Trophoblast cell (in vitro differentiated cells and primary cell): ENCODE data around the gene ZNF701. TPM values are rescaled to one million over a fixed set of nuclear protein-coding genes. Genes with fewer than 3 reads are reported as not detected.

ENCODE experiments used
- DNase-seq, 2 donors: peaks; one replicate each; pipeline ENCODE4 v3.0.0-alpha.2; 2016
- H2AFZ ChIP-seq: 2 replicates; pipeline ENCODE4 v1.6.1; 2013; ENCODE audit warnings: low read length, moderate library complexity, mild to moderate bottlenecking; ENCODE audit not compliant: insufficient read depth, poor library complexity
- H2AK5ac ChIP-seq: 2 replicates; pipeline ENCODE4 v1.6.1; 2013; ENCODE audit warnings: mild to moderate bottlenecking, low read length
- H2BK120ac ChIP-seq: 2 replicates; pipeline ENCODE4 v1.6.1; 2013; ENCODE audit warnings: low read length, mild to moderate bottlenecking, moderate library complexity; ENCODE audit not compliant: insufficient read depth, poor library complexity
- H2BK12ac ChIP-seq: 2 replicates; pipeline ENCODE4 v1.6.1; 2013; ENCODE audit warnings: mild to moderate bottlenecking, low read length, moderate library complexity
- H2BK5ac ChIP-seq: 2 replicates; pipeline ENCODE4 v1.6.1; 2013; ENCODE audit warnings: low read length, low read depth, moderate library complexity, mild to moderate bottlenecking; ENCODE audit not compliant: poor library complexity
- H3K14ac ChIP-seq: 2 replicates; pipeline ENCODE4 v1.6.1; 2013; ENCODE audit warnings: mild to moderate bottlenecking, low read length
- H3K18ac ChIP-seq: 2 replicates; pipeline ENCODE4 v1.6.1; 2013; ENCODE audit warnings: mild to moderate bottlenecking, low read length
- H3K23ac ChIP-seq: 2 replicates; pipeline ENCODE4 v1.6.1; 2013; ENCODE audit warnings: low read length
- H3K27ac ChIP-seq: 2 replicates; pipeline ENCODE4 v1.5.1; 2013; ENCODE audit warnings: low read depth, mild to moderate bottlenecking, inconsistent platforms, low read length, moderate library complexity
- H3K27me3 ChIP-seq: 2 replicates; pipeline ENCODE4 v1.6.1; 2013; ENCODE audit warnings: inconsistent platforms, mild to moderate bottlenecking, low read length, moderate library complexity; ENCODE audit not compliant: insufficient read depth
- H3K36me3 ChIP-seq, 2 experiments: 1 replicate in 1 of 2; 2 replicates in 1 of 2; pipeline ENCODE4 v1.6.1; 2013; ENCODE audit warnings: low read length in 2 of 2, mild to moderate bottlenecking in 2 of 2, moderate library complexity in 1 of 2; ENCODE audit not compliant: insufficient read depth in 2 of 2, control insufficient read depth in 1 of 2
- H3K4ac ChIP-seq: 2 replicates; pipeline ENCODE4 v1.6.1; 2013; ENCODE audit warnings: low read depth, mild to moderate bottlenecking, low read length, moderate library complexity
- H3K4me1 ChIP-seq, 2 experiments: 1 replicate in 1 of 2; 2 replicates in 1 of 2; pipeline ENCODE4 v1.6.1; 2013; ENCODE audit warnings: low read length in 2 of 2, mild to moderate bottlenecking in 2 of 2, moderate library complexity in 1 of 2; ENCODE audit not compliant: insufficient read depth in 2 of 2, control insufficient read depth in 1 of 2
- H3K4me2 ChIP-seq: 2 replicates; pipeline ENCODE4 v1.6.1; 2013; ENCODE audit warnings: inconsistent platforms, mild to moderate bottlenecking, low read length, moderate library complexity
- H3K4me3 ChIP-seq: 2 replicates; pipeline ENCODE4 v1.5.1; 2013; ENCODE audit warnings: mild to moderate bottlenecking, low read depth, low read length, inconsistent platforms
- H3K79me1 ChIP-seq: one replicate; pipeline ENCODE4 v1.6.1; 2013; ENCODE audit warnings: low read length
- H3K79me2 ChIP-seq: 2 replicates; pipeline ENCODE4 v1.6.1; 2013; ENCODE audit warnings: low read length, mild to moderate bottlenecking; ENCODE audit not compliant: control insufficient read depth, insufficient read depth, poor library complexity
- H3K9ac ChIP-seq: 2 replicates; pipeline ENCODE4 v1.6.1; 2013; ENCODE audit warnings: mild to moderate bottlenecking, low read length
- H3K9me3 ChIP-seq: 2 replicates; pipeline ENCODE4 v1.6.1; 2013; ENCODE audit warnings: low read depth, mild to moderate bottlenecking, control low read depth, inconsistent platforms, low read length; ENCODE audit not compliant: insufficient read depth
- H4K12ac ChIP-seq: 2 replicates; pipeline ENCODE4 v1.6.1; 2013; ENCODE audit warnings: low read depth, mild to moderate bottlenecking, low read length, moderate library complexity
- H4K8ac ChIP-seq: 2 replicates; pipeline ENCODE4 v1.6.1; 2013; ENCODE audit warnings: low read depth, mild to moderate bottlenecking, low read length, moderate library complexity
- H4K91ac ChIP-seq: one replicate; pipeline ENCODE4 v1.6.1; 2013; ENCODE audit warnings: low read depth, mild to moderate bottlenecking, low read length, moderate library complexity
- WGBS: extraction: QIAGEN DNeasy Blood & Tissue Kit; methylation state at CpG from one replicate; pipeline ENCODE4 v1.1.7; 2013; ENCODE audit warnings: missing lambda C conversion rate; ENCODE audit not compliant: insufficient read length, insufficient coverage; ENCODE audit errors: extremely low coverage; 5-methylcytosine and 5-hydroxymethylcytosine counted together
- polyA plus RNA-seq: library from polyadenylated mRNA; stranded (reverse); fragments of 200-250 nt; gene quantifications from 2 replicates; pipeline ENCODE4 v1.2.3, GENCODE V29; 2013

ZNF701 gene
- 13.8 and 14.2 TPM in 2 replicates for polyA plus RNA-seq

GRCh38 chr19:52570000-52570861 lies at the start of gene ZNF701:
Gene ZNF701 (plus strand): TSS chr19:52570287. CDS start chr19:52574148, 3,861 bp downstream.
- no peak within 1 kb of the TSS for H2BK12ac ChIP-seq
- H3K23ac ChIP-seq, result no peak within 1 kb of the TSS
- peaks cover 7% of the 10 kb centered on the region for H3K79me2 ChIP-seq
- no peaks in the 10 kb centered on the region for H3K27me3 ChIP-seq
- H3K4me1 ChIP-seq, result peaks cover 0 to 3% of the 10 kb centered on the region in 2 experiments
- H3K9ac ChIP-seq, result peak within 1 kb of the TSS; percentile 96
- H3K4me2 ChIP-seq, result peak within 1 kb of the TSS; percentile 80
- peak within 1 kb of the TSS; percentile 85 for H3K14ac ChIP-seq
- H2BK120ac ChIP-seq, result peak within 1 kb of the TSS; percentile 79
- H3K79me1 ChIP-seq, result peaks cover 10% of the 10 kb centered on the region
- H3K4me3 ChIP-seq, result peak within 1 kb of the TSS; percentile 93
- H2BK5ac ChIP-seq, result peak within 1 kb of the TSS; percentile 85
- peak; percentile 94 to 97 for DNase-seq
- no CpG with 5 or more reads among the region's 57 CpGs for WGBS
- H4K12ac ChIP-seq, result peak within 1 kb of the TSS; percentile 68
- peak within 1 kb of the TSS; percentile 64 for H3K4ac ChIP-seq
- no peak within 1 kb of the TSS for H2AFZ ChIP-seq
- H4K91ac ChIP-seq, result peak within 1 kb of the TSS; percentile 92
- H4K8ac ChIP-seq, result peak within 1 kb of the TSS; percentile 81
- peak within 1 kb of the TSS; percentile 25 for H2AK5ac ChIP-seq
- H3K9me3 ChIP-seq, result no peaks in the 10 kb centered on the region
- peak within 1 kb of the TSS; percentile 94 for H3K27ac ChIP-seq
- H3K36me3 ChIP-seq, result peaks cover 11 to 19% of the 10 kb centered on the region in 2 experiments
- H3K18ac ChIP-seq, result peak within 1 kb of the TSS; percentile 96

GRCh38 chr19:52522551-52522950 lies 47.5 kb upstream of the ZNF701 start:
- Histone ChIP-seq H2AK5ac (no peak overlapping the region), H3K18ac (no peak overlapping the region), H3K14ac (no peak overlapping the region), H3K4ac (no peak overlapping the region), H2BK5ac (no peak overlapping the region), H3K23ac (no peak overlapping the region), H3K27me3 (no peaks in the 10 kb centered on the region), H4K8ac (no peak overlapping the region), H2BK120ac (no peak overlapping the region), H3K4me1 (peaks cover 7 to 8% of the 10 kb centered on the region in 2 experiments), H4K91ac (no peak overlapping the region), H2BK12ac (no peak overlapping the region), H3K36me3 (no peaks in the 10 kb centered on the region), H2AFZ (no peak overlapping the region), H3K27ac (no peak overlapping the region), H3K4me3 (no peak overlapping the region), H3K9ac (no peak overlapping the region), H3K4me2 (no peak overlapping the region), H3K79me1 (peaks cover 5% of the 10 kb centered on the region), H3K79me2 (no peaks in the 10 kb centered on the region), H4K12ac (no peak overlapping the region), H3K9me3 (no peaks in the 10 kb centered on the region)
- DNase-seq, result no peak
- WGBS, result no CpG with 5 or more reads among the region's 14 CpGs

GRCh38 chr19:52524086-52524485 lies 46.0 kb upstream of the ZNF701 start:
- Histone ChIP-seq H4K12ac (no peak overlapping the region), H3K27ac (peak overlapping the region; percentile 22), H3K79me1 (peaks cover 11% of the 10 kb centered on the region), H2AFZ (no peak overlapping the region), H3K79me2 (peaks cover 5% of the 10 kb centered on the region), H2BK5ac (no peak overlapping the region), H3K36me3 (no peaks in the 10 kb centered on the region), H3K18ac (no peak overlapping the region), H3K4me1 (peaks cover 3 to 8% of the 10 kb centered on the region in 2 experiments), H3K9me3 (no peaks in the 10 kb centered on the region), H2BK12ac (no peak overlapping the region), H3K4me2 (no peak overlapping the region), H4K91ac (peak overlapping the region; percentile 22), H3K23ac (no peak overlapping the region), H3K27me3 (no peaks in the 10 kb centered on the region), H3K4ac (no peak overlapping the region), H3K4me3 (no peak overlapping the region), H2BK120ac (no peak overlapping the region), H3K9ac (no peak overlapping the region), H3K14ac (no peak overlapping the region), H2AK5ac (no peak overlapping the region), H4K8ac (no peak overlapping the region)
- peak; percentile 68 to 72 for DNase-seq
- WGBS, result no CpG with 5 or more reads among the region's 20 CpGs

GRCh38 chr19:52527134-52527955 lies 42.7 kb upstream of the ZNF701 start, which contains the start of gene ZNF808:
Gene ZNF808 (plus strand): TSS chr19:52527668. CDS start chr19:52543285, 15,617 bp downstream.
- H2AK5ac ChIP-seq, result peak within 1 kb of the TSS; percentile 24

More at GRCh38 chr19:52527134-52527955, 42.7 kb upstream of the ZNF701 start, which contains the start of gene ZNF808:
- Histone ChIP-seq H4K8ac (peak within 1 kb of the TSS; percentile 88), H3K18ac (peak within 1 kb of the TSS; percentile 64), H3K27me3 (no peaks in the 10 kb centered on the region), H2AFZ (peak within 1 kb of the TSS; percentile 82), H2BK5ac (peak within 1 kb of the TSS; percentile 57), H2BK120ac (peak within 1 kb of the TSS; percentile 68), H3K79me1 (peaks cover 11% of the 10 kb centered on the region), H4K12ac (peak within 1 kb of the TSS; percentile 74), H3K79me2 (peaks cover 5% of the 10 kb centered on the region), H3K4me3 (peak within 1 kb of the TSS; percentile 77), H3K4ac (peak within 1 kb of the TSS; percentile 65), H4K91ac (peak within 1 kb of the TSS; percentile 89), H3K4me2 (peak within 1 kb of the TSS; percentile 96), H3K14ac (peak within 1 kb of the TSS; percentile 85), H3K36me3 (no peaks in the 10 kb centered on the region), H2BK12ac (no peak within 1 kb of the TSS), H3K4me1 (peaks cover 2 to 9% of the 10 kb centered on the region in 2 experiments), H3K23ac (peak within 1 kb of the TSS; percentile 11), H3K27ac (peak within 1 kb of the TSS; percentile 89), H3K9ac (peak within 1 kb of the TSS; percentile 81), H3K9me3 (no peaks in the 10 kb centered on the region)
- WGBS, result no CpG with 5 or more reads among the region's 54 CpGs
- DNase-seq, result peak; percentile 94 to 96
